HK-2 (cell line): ENCODE data around the gene AK3.
"Not testable (repeated sequence)": the region's sequence is repeated elsewhere in the genome, so short reads cannot be mapped to it uniquely, and the experiment has no call there.

Experiments
- DNase-seq: peaks from one replicate; pipeline ENCODE4 v3.0.0-alpha.2; 2018; ENCODE audit not compliant: unreplicated experiment

Gene AK3

DNA sequence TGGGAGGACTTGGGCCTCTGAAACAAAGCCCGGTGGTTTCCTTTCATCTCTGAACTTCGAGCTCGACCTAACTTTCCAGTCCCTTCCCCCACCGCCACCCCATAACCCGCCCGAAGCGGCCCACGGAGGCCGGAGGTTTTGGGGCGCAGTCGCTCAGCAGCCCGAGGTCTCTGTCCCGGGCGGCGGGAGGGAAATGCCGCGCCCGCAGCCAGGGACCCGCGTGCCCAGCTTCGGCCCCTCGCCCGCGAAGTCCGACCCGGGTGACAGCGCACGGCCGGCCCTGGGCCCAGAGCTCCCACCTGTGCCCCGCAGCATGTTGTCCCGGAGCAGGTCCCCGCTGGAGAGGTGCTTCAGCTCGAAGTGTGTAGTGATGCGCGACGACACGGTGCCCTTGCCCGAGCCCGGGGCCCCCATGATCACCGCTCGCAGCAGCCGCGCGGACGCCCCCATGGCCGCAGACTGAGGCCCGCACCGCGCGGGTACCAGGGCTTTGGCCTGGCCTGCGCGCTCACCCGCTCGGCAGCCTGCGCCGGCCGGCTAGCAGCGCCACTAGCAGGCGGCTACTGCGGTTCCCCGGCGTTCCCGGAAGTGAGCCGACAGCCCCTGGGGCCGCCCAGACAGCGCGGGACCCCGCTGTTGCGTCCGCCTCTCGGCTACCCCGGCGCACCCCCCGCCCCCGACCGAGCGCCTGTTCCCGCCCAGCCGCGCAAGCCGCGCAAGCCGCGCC lies at the start of gene AK3:
Gene AK3 (minus strand): TSS at position 565 of the 727 bp plus-strand sequence. CDS start 115 bp downstream, at position 450.
- peak; percentile 36 for DNase-seq

DNA sequence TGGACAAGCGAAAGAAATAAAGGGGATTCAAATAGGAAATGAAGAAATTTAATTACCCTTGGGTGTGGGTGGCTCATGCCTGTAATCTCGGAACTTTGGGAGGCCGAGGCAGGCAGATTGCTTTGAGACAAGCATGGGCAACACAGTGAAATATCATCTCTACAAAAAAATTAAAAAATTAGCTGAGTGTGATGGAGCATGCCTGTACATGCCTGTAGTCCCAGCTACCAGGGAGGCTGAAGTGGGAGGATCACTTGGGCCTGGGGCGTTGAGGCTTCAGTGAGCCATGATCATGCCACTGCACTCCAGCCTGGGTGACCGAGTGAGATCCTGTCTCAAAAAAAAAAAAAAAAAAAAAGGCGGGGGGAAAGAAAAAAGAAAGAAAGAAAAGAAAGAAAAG lies 47.7 kb upstream of the AK3 start:
- DNase-seq = no peak

GRCh38 chr9:4787876-4788275 lies 46.9 kb upstream of the AK3 start:
- no peak for DNase-seq

GRCh38 chr9:4786599-4786998 lies 45.6 kb upstream of the AK3 start:
- no peak for DNase-seq

GRCh38 chr9:4784403-4784802 lies 43.4 kb upstream of the AK3 start:
- DNase-seq = no peak

DNA sequence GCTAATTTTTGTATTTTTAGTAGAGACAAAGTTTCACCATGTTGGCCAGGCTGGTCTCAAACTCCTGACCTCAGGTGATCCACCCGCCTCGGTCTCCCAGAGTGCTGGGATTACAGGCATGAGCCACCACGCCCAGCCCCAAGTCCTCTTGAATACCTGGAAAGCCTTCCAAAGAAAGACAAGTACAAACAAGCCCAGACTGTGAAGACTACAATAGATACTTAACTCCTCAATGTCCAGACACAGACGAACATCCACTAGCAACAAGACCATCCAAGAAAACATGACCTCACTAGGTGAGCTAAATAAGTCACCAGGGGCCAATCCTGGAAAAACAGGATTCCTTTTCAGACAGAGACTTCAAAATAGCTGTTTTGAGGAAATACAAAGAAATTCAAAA lies 42.2 kb upstream of the AK3 start:
- not testable (repeated sequence) for DNase-seq

DNA sequence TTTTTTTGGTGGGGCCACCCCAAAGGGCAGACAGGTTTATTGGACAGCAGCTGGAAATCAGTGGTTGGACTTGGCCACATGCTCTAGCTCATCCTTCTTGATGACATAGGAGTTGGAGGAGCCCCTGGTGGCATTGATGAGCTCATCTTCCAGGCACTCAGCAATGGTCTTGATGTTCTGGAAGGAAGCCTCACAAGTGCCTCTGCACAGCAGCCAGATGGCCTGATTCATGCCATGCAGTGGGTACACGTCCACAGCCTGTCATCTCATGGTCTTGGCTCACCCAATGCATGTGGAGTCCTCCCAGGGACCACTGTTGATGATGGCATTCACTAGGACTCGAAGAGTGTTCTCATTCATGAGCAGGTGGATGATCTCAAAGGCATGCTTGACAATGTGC lies 40.4 kb upstream of the AK3 start:
- no peak for DNase-seq

- no peak for DNase-seq
Measured at GRCh38 chr9:4780651-4781050, 39.6 kb upstream of the AK3 start.

- not testable (repeated sequence) for DNase-seq
Measured at GRCh38 chr9:4774958-4775357, 34.0 kb upstream of the AK3 start.

DNA sequence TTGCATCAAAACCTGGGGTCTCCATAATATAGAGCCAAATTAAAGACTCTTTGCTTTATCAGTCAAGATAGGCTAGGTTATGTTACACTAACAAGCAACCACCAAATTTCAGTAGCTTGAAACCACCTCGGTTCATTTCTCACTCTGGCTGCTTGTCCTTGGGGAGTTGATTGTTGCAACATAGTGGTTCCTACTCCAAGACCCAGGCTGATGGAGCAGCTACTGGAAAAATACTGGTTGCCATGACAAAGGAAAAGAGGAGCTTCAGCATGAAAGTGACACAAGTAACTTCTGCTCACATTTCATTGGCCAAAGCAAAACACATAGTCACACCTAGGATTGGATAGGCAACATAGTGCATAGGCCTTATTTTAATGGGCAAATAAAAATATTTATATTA lies 33.2 kb upstream of the AK3 start:
- DNase-seq = no peak

GRCh38 chr9:4771788-4772187 lies 30.8 kb upstream of the AK3 start:
- DNase-seq = no peak

DNA sequence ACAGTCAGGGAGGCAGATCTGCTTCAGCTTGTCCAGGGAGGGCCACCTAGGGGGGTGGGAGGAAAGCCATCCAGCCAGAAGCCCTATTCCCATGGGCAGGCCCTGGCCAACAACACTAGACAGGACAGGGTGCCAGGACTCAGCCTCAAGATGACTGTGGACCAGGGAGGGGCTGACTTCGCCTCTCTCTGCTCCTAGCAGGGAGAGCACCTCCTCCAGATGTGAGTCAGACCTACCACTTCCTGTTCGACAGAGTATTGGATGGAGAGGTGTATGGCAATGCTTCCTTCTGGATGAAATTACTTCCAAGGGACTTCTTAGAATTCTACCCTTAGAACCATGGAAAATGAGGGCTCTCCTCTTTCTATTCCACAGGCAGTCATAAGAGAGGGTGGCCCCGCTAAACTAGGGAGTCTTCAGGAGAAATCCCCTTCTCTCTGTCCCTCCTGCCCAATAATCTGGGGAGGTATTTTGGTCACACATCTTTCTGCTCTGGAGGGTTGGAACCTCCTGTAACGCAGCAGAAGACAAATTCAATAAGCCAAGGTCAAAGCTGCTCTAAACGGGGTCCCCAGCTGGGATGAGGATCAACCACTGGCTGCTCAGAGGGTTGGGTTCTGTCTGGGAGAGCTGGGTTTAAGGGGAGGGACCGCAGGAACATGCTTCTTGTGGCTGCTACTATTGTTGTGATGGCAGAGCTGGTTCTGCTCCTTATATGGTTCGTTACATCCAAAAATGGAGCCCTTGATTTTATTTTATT lies 28.5 kb upstream of the AK3 start:
- DNase-seq = peak; percentile 22

- no peak for DNase-seq
Measured at GRCh38 chr9:4768681-4769080, 27.7 kb upstream of the AK3 start.

GRCh38 chr9:4764033-4764432 lies 23.0 kb upstream of the AK3 start:
- DNase-seq = no peak

- DNase-seq = no peak
Measured at GRCh38 chr9:4762886-4763541, 22.0 kb upstream of the AK3 start.

GRCh38 chr9:4762108-4762885 lies 21.3 kb upstream of the AK3 start:
- peak; percentile 59 for DNase-seq

GRCh38 chr9:4760122-4760521 lies 19.1 kb upstream of the AK3 start:
- DNase-seq = no peak

- DNase-seq = no peak
Measured at GRCh38 chr9:4756420-4756819, 15.4 kb upstream of the AK3 start.

- DNase-seq = no peak
Measured at GRCh38 chr9:4755026-4755609, 14.1 kb upstream of the AK3 start.

DNA sequence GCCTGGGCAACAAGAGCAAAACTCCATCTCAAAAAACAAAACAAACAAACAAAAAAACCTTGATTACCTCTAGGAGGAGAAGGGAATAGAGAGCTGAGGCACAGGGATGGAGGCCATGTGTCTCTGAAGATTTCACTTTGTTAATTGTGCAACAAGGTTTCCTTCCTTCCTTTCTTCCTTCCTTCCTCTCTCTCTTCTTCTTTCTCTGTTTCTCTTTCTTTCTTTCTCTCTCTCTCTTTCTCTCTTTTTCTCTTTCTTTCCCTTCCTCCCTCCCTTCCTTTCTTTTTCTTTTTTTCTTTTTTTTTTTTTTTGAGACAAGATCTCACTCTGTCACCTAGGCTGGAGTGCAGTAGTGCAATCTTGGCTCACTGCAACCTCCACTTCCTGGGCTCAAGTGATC lies 13.5 kb upstream of the AK3 start:
- not testable (repeated sequence) for DNase-seq

DNA sequence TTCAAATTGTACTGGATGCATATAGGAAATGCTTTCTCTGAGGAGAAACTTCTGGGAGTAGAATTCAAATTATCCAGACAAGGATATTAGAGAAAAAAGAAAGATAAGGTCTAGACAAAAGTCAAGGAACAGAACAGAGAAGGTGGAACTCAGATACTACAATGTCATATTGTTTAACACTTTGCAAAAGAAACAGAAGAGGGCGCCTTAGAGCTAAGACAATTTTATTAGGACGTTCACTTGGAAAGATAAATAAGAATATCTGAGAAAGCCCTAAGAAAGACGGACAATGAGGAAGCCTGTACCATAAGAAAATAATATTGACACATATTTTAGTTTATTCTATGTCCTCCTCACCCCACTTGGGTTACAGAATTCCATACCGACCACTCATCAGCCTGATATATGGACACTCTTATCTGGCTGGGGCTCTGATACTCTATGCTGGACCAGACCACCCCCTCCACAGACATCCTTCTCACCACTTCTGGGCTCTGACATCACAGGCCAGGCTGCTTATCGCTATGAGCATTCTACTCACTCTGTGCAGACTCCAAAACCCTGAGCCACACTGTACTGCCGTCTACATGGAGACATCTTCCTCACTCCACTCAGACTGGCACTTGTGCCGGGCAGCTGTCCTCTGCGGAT lies 9.1 kb upstream of the AK3 start:
- no peak for DNase-seq
